Measurements from ENCODE around the gene OLFML2B.

The OLFML2B gene

GRCh38 chr1:161999301-162000052, 24.2 kb downstream of the OLFML2B start:
- POLR2A ChIA-PET: interaction anchor here (0.9 kb wide), 1 partner anchor 8 kb away, joined by 3 read pairs; no protein-coding TSS in a partner anchor
- no peak for TF ChIP-seq PATZ1 (tag by site-specific recombination; IDR thresholded peaks at IDR 0.05)
- TF ChIP-seq, protein P1, sequence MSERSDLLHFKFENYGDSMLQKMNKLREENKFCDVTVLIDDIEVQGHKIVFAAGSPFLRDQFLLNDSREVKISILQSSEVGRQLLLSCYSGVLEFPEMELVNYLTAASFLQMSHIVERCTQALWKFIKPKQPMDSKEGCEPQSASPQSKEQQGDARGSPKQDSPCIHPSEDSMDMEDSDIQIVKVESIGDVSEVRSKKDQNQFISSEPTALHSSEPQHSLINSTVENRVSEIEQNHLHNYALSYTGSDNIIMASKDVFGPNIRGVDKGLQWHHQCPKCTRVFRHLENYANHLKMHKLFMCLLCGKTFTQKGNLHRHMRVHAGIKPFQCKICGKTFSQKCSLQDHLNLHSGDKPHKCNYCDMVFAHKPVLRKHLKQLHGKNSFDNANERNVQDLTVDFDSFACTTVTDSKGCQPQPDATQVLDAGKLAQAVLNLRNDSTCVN (tag by site-specific recombination; optimal IDR thresholded peaks at IDR 0.05): no peak
- TF ChIP-seq ZNF701 (tag by site-specific recombination; IDR thresholded peaks at IDR 0.05): no peak
- TF ChIP-seq ZNF623 (tag by site-specific recombination; IDR thresholded peaks at IDR 0.05): no peak
- TF ChIP-seq ZNF449 (tag by site-specific recombination; IDR thresholded peaks at IDR 0.05): no peak
- TF ChIP-seq ZNF423 (tag by site-specific recombination; IDR thresholded peaks at IDR 0.05): no peak
- no peak for TF ChIP-seq ZNF558 (tag by site-specific recombination; IDR thresholded peaks at IDR 0.05)
- no peak for TF ChIP-seq ZNF596 (tag by site-specific recombination; IDR thresholded peaks at IDR 0.05)
- TF ChIP-seq ZNF544 (tag by site-specific recombination; IDR thresholded peaks at IDR 0.05): no peak
- TF ChIP-seq OVOL3 (tag by site-specific recombination; IDR thresholded peaks at IDR 0.05): no peak
- no peak for TF ChIP-seq ZFP69B (tag by site-specific recombination; IDR thresholded peaks at IDR 0.05)
- no peak for TF ChIP-seq SP7 (tag by site-specific recombination; IDR thresholded peaks at IDR 0.05)
- H3K9me3 ChIP-seq (ENCODE audit: control insufficient read depth, insufficient read depth, low read depth, low read length): no peaks in the 10 kb centered on the region
- no peak overlapping the region for H3K4me3 ChIP-seq (ENCODE audit: low read depth, low read length)
- CTCF ChIA-PET: interaction anchor here (0.7 to 1.0 kb wide), 3 partner anchors 24 to 210 kb away, joined by 3 read pairs; partner anchors contain the start of gene OLFML2B
- H3K27ac ChIP-seq (ENCODE audit: extremely low read depth, low read depth, low read length): no peak overlapping the region
- H3K36me3 ChIP-seq (ENCODE audit: control insufficient read depth in 2 of 2, insufficient read depth in 1 of 2, low read length in 2 of 2): no peaks in the 10 kb centered on the region
- H3K4me1 ChIP-seq (ENCODE audit: control insufficient read depth, insufficient read depth, low read length): peaks cover 5% of the 10 kb centered on the region; the same call in 1 of the 2 replicates

DNA sequence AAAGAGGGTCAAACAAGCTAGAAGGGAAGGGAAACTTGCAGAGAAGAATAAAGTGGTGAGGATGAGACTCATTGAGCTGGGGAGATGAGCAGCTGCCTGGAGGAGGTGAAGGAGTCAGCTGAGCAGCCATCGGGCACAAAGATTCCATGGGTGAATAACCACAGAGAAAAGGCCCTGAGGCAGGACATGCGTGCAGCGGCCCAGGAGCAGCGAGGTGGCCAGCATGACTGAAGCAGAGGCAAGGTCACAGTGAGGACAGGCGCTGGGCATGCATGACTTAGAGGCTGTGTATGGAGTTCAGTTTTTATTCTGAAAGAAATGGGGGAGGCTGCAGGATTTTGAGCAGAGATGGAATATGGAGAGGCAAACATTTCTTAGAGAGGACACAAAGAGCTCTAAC, 24.9 kb downstream of the OLFML2B start:
- POLR2A ChIA-PET: interaction anchor here (0.9 kb wide), 1 partner anchor 8 kb away, joined by 3 read pairs; no protein-coding TSS in a partner anchor
- peaks cover 3% of the 10 kb centered on the region; the same call in 1 of the 2 replicates for H3K4me1 ChIP-seq (ENCODE audit: control insufficient read depth, insufficient read depth, low read length)
- CTCF ChIA-PET: interaction anchor here (0.7 to 1.0 kb wide), 3 partner anchors 25 to 206 kb away, joined by 3 read pairs; partner anchors contain the start of gene OLFML2B
- TF ChIP-seq ZNF658 (tag by site-specific recombination; IDR thresholded peaks at IDR 0.05) (no peak), ZFP69B (tag by site-specific recombination; IDR thresholded peaks at IDR 0.05) (no peak), SALL2 (tag by site-specific recombination; IDR thresholded peaks at IDR 0.05; ENCODE audit: borderline replicate concordance) (no peak), ZNF791 (tag by site-specific recombination; IDR thresholded peaks at IDR 0.05) (no peak), SCRT1 (tag by site-specific recombination; IDR thresholded peaks at IDR 0.05; ENCODE audit: borderline replicate concordance) (no peak), ZNF366 (tag by site-specific recombination; conservative IDR thresholded peaks at IDR 0.05) (no peak), ZNF335 (tag by site-specific recombination; conservative IDR thresholded peaks at IDR 0.05) (no peak), ZNF704 (tag by site-specific recombination; IDR thresholded peaks at IDR 0.05) (no peak), ZNF223 (tag by site-specific recombination; IDR thresholded peaks at IDR 0.05) (no peak), ZNF341 (tag by site-specific recombination; IDR thresholded peaks at IDR 0.05; ENCODE audit: low read depth) (no peak), ZNF24 (tag by site-specific recombination; IDR thresholded peaks at IDR 0.05) (no peak), ZNF146 (tag by site-specific recombination; IDR thresholded peaks at IDR 0.05) (no peak), ZNF837 (tag by site-specific recombination; IDR thresholded peaks at IDR 0.05) (no peak), ZNF398 (tag by site-specific recombination; IDR thresholded peaks at IDR 0.05) (no peak)
- TF ChIP-seq, protein P2, sequence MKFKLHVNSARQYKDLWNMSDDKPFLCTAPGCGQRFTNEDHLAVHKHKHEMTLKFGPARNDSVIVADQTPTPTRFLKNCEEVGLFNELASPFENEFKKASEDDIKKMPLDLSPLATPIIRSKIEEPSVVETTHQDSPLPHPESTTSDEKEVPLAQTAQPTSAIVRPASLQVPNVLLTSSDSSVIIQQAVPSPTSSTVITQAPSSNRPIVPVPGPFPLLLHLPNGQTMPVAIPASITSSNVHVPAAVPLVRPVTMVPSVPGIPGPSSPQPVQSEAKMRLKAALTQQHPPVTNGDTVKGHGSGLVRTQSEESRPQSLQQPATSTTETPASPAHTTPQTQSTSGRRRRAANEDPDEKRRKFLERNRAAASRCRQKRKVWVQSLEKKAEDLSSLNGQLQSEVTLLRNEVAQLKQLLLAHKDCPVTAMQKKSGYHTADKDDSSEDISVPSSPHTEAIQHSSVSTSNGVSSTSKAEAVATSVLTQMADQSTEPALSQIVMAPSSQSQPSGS (tag by site-specific recombination; IDR thresholded peaks at IDR 0.05; ENCODE audit: low read depth): no peak

More for the DNA sequence above, 24.9 kb downstream of the OLFML2B start:
- H3K27ac ChIP-seq (ENCODE audit: extremely low read depth, low read depth, low read length): no peak overlapping the region
- H3K9me3 ChIP-seq (ENCODE audit: control insufficient read depth, insufficient read depth, low read depth, low read length): no peaks in the 10 kb centered on the region
- H3K36me3 ChIP-seq (ENCODE audit: control insufficient read depth in 2 of 2, insufficient read depth in 1 of 2, low read length in 2 of 2): no peaks in the 10 kb centered on the region
- H3K4me3 ChIP-seq (ENCODE audit: low read depth, low read length): no peak overlapping the region

Measured in HEK293 (cell line).